ENCODE data around the gene TNFRSF8. TPM values are rescaled to one million over a fixed set of nuclear protein-coding genes. Genes with fewer than 3 reads are reported as not detected.
A peak's percentile ranks its signal among the peaks of the same experiment; 100 is the strongest.

Gene TNFRSF8
- total and polyA plus RNA-seq, 2 of the 13 experiments (the other 11 are each of a cell fraction or from before 2014, with no cell fraction given): not detected

DNA sequence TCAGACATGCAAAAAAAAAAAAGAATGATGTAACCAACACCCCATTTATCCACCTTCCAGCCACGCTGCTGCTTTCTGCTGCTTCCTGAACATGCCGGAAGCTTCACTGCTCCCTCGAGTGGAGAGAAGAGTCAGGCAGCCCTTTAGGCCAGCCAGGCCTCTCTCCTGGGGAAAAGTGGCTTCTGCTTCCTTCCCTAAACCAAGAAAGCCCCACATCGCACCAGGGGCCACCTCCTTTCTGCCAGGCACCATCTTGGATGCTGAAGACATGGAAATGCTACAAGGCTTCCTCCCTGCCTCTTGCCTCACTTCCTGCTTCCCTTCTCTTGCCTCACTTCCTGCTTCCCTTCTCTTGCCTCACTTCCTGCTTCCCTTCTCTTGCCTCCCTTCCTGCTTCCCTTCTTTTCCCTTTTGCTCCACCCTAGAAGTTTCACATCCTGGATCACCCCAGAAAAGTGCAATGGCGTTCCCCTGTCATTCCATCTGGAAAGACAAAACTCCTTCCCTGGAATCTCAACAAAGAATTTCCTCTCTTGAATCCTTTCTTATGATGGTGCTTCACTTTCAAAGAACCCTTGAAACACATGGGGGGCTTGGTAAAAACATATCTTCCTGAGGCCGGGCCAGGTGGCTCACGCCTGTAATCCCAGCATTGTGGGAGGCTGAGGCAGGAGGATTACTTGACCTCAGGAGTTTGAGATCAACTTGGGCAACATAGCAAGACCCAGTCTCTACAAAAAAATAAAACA, 18.7 kb downstream of the TNFRSF8 start:
- peaks cover 5 to 11% of the 10 kb centered on the region in 2 experiments; a peak in 2 of 5 replicates for H3K27me3 ChIP-seq (ENCODE audit: control insufficient read depth in 1 of 2, insufficient read depth in 2 of 2, low read length in 2 of 2)
- H3K79me2 ChIP-seq (ENCODE audit: insufficient read depth, low read length): no peaks in the 10 kb centered on the region
- H3K27ac ChIP-seq (ENCODE audit: extremely low read length, insufficient read depth, low read length): no peak overlapping the region
- intact Hi-C loops (cut with micrococcal nuclease; ENCODE audit: unreplicated experiment) (no loop called here), in situ Hi-C loops (cut with HindIII; ENCODE audit: extremely low pct_ligation_motif_present, low pct_unique_long_range_greater_than_20kb) (no loop called here)
- ATAC-seq (no peak), FAIRE-seq (no peak), DNase-seq (ENCODE audit: low spot score) (no peak)
- no TSS peak for BruUV-seq (replicated peaks)
- peaks cover 8% of the 10 kb centered on the region for H3K9me3 ChIP-seq (ENCODE audit: low read length)
- H4K20me1 ChIP-seq (ENCODE audit: insufficient read depth, low read length): no peaks in the 10 kb centered on the region
- no peak overlapping the region for H3K4me3 ChIP-seq (replicated peaks in 1 of 3; ENCODE audit: insufficient read depth in 1 of 3, low read depth in 2 of 3, low read length in 3 of 3)
- no peaks in the 10 kb centered on the region for H3K36me3 ChIP-seq (replicated peaks in 1 of 2; ENCODE audit: control insufficient read depth in 1 of 2, insufficient read depth in 2 of 2, low read length in 2 of 2)
- no peak overlapping the region for H2AFZ ChIP-seq (ENCODE audit: low read length)
- H3K9ac ChIP-seq (ENCODE audit: insufficient read depth, low read depth, low read length): no peak overlapping the region
- WGBS (ENCODE audit: low lambda C conversion rate): 45% methylated on average over 7 of the region's 7 CpGs
- no peak for TF ChIP-seq KLF11 (CRISPR knock-in tag; IDR thresholded peaks at IDR 0.05)
- no peak for TF ChIP-seq RFX3 (CRISPR knock-in tag; IDR thresholded peaks at IDR 0.05)
- TF ChIP-seq, protein P1, sequence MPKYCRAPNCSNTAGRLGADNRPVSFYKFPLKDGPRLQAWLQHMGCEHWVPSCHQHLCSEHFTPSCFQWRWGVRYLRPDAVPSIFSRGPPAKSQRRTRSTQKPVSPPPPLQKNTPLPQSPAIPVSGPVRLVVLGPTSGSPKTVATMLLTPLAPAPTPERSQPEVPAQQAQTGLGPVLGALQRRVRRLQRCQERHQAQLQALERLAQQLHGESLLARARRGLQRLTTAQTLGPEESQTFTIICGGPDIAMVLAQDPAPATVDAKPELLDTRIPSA (CRISPR knock-in tag; IDR thresholded peaks at IDR 0.05; ENCODE audit: borderline replicate concordance): no peak
- TF ChIP-seq GABPA (IDR thresholded peaks at IDR 0.05; ENCODE audit: low read depth, low read length): peak; percentile 66
- peak; percentile 79 for TF ChIP-seq GABPA (CRISPR knock-in tag; IDR thresholded peaks at IDR 0.05; ENCODE audit: low read depth)
- TF ChIP-seq ZNF710 (CRISPR knock-in tag; IDR thresholded peaks at IDR 0.05; ENCODE audit: borderline replicate concordance): no peak
- TF ChIP-seq, protein P2, sequence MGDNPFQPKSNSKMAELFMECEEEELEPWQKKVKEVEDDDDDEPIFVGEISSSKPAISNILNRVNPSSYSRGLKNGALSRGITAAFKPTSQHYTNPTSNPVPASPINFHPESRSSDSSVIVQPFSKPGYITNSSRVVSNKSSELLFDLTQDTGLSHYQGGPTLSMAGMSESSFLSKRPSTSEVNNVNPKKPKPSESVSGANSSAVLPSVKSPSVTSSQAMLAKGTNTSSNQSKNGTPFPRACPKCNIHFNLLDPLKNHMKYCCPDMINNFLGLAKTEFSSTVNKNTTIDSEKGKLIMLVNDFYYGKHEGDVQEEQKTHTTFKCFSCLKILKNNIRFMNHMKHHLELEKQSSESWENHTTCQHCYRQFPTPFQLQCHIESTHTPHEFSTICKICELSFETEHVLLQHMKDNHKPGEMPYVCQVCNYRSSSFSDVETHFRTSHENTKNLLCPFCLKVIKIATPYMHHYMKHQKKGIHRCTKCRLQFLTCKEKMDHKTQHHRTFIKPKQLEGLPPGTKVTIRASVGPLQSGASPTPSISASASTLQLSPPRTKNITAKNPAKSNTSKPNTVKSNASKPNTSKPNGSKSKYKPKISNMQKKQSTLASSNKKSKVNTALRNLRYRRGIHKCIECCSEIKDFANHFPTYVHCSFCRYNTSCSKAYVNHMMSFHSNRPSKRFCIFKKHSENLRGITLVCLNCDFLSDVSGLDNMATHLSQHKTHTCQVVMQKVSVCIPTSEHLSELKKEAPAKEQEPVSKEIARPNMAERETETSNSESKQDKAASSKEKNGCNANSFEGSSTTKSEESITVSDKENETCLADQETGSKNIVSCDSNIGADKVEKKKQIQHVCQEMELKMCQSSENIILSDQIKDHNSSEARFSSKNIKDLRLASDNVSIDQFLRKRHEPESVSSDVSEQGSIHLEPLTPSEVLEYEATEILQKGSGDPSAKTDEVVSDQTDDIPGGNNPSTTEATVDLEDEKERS (CRISPR knock-in tag; IDR thresholded peaks at IDR 0.05): no peak
- peak; percentile 29; the same call in 1 of the 2 replicates for TF ChIP-seq CEBPG (CRISPR knock-in tag; IDR thresholded peaks at IDR 0.05)
- no peak for TF ChIP-seq MIXL1 (CRISPR knock-in tag; IDR thresholded peaks at IDR 0.05)
- no peak for TF ChIP-seq MAFK (conservative IDR thresholded peaks at IDR 0.05 in 1 of 2, IDR thresholded peaks at IDR 0.05 in 1 of 2; ENCODE audit: low read length in 2 of 2)
- no peak for TF ChIP-seq ZMAT5 (CRISPR knock-in tag; IDR thresholded peaks at IDR 0.05; ENCODE audit: borderline replicate concordance, low read depth)
- TF ChIP-seq ZNF501 (CRISPR knock-in tag; IDR thresholded peaks at IDR 0.05): no peak
- no peak for TF ChIP-seq HNRNPUL1 (IDR thresholded peaks at IDR 0.05; ENCODE audit: low read depth, low read length)
- TF ChIP-seq GABPB1 (CRISPR knock-in tag; IDR thresholded peaks at IDR 0.05): peak; percentile 61; the same call in 1 of the 2 replicates
- no peak for TF ChIP-seq CREB1 (IDR thresholded peaks at IDR 0.05)
- peak; percentile 76 for TF ChIP-seq CREB1 (CRISPR knock-in tag; IDR thresholded peaks at IDR 0.05)
- TF ChIP-seq SRSF1 (optimal IDR thresholded peaks at IDR 0.05; ENCODE audit: low read depth, low read length): no peak
- TF ChIP-seq MAF1 (CRISPR knock-in tag; IDR thresholded peaks at IDR 0.05; ENCODE audit: borderline replicate concordance): no peak
- ChIA-PET POLR2A (no interaction called here), CTCF (ENCODE audit: low intra/inter-chr PET ratio, low total read pairs) (no interaction called here)
- 0 out of 2 replicates have a peak overlapping the region, but pooled peaks have one; percentile 20 for H3K4me2 ChIP-seq (ENCODE audit: low read depth, low read length)
- no peaks in the 10 kb centered on the region for H3K4me1 ChIP-seq (ENCODE audit: insufficient read depth, low read length)
